ENCODE data around the gene PFAS. TPM values are rescaled to one million over a fixed set of nuclear protein-coding genes. Genes with fewer than 3 reads are reported as not detected.
A peak's percentile ranks its signal among the peaks of the same experiment; 100 is the strongest.

The PFAS gene
- total and polyA plus RNA-seq, 4 experiments from 2014 or later: 8.9 to 29.1 (median 18.9) TPM

- Mint-ChIP-seq H3K27me3 (peaks cover 4 to 13% of the 10 kb centered on the region in 2 donors), H3K4me3 (peak overlapping the region; percentile 12 to 78 (median 50)), H3K27ac (peak overlapping the region; percentile 80 to 100 (median 92)), H3K9me3 (peaks cover 0 to 30% (median 2%) of the 10 kb centered on the region in 8 donors), H3K36me3 (peaks cover 45 to 72% of the 10 kb centered on the region in 2 donors), H3K4me1 (peaks cover 28 to 70% (median 47%) of the 10 kb centered on the region in 4 donors)
- H3K9me3 ChIP-seq (ENCODE audit: control insufficient read depth in 1 of 2, low read length in 2 of 2): no peaks in the 10 kb centered on the region
- CTCF ChIA-PET (ENCODE audit: partially characterized antibody): interaction anchor here (0.8 to 6.6 kb wide), 5 partner anchors 21 to 108 kb away, joined by 3 to 67 read pairs (median 4); partner anchors contain the start of genes CTC1, PFAS and SLC25A35
- intact Hi-C loops (cut with micrococcal nuclease): no loop called here
- peak in 4 of 5 donors; percentile 24 to 48 (median 32) for DNase-seq
- H3K27me3 ChIP-seq (ENCODE audit: insufficient read depth, low read length): no peaks in the 10 kb centered on the region
- H3K4me3 ChIP-seq (ENCODE audit: low read length in 2 of 2): no peak overlapping the region
- peaks cover 38% of the 10 kb centered on the region for H3K4me1 ChIP-seq (ENCODE audit: insufficient read depth, low read length)
- peaks cover 48% of the 10 kb centered on the region for H3K36me3 ChIP-seq (ENCODE audit: insufficient read depth, low read length)
- POLR2A ChIA-PET (ENCODE audit: partially characterized antibody): interaction anchor here (0.5 to 14.6 kb wide), 17 partner anchors 8 to 612 kb away, joined by 3 to 611 read pairs (median 7); partner anchors contain the start of genes ALOXE3, BORCS6, CTC1 and HES7
- peak overlapping the region; percentile 4 for H3K27ac ChIP-seq (ENCODE audit: low read depth, low read length)
Measured at GRCh38 chr17:8226536-8227237, 22.4 kb upstream of the PFAS start.

- Histone ChIP-seq H3K27me3 (ENCODE audit: insufficient read depth, low read length) (no peaks in the 10 kb centered on the region), H3K27ac (ENCODE audit: low read depth, low read length) (no peak overlapping the region), H3K4me1 (ENCODE audit: insufficient read depth, low read length) (peaks cover 38% of the 10 kb centered on the region), H3K4me3 (ENCODE audit: low read length in 2 of 2) (no peak overlapping the region), H3K36me3 (ENCODE audit: insufficient read depth, low read length) (peaks cover 53% of the 10 kb centered on the region), H3K9me3 (ENCODE audit: control insufficient read depth in 1 of 2, low read length in 2 of 2) (no peaks in the 10 kb centered on the region)
- Mint-ChIP-seq H3K4me3 (peak overlapping the region in 7 of 8 donors; percentile 12 to 73 (median 46)), H3K4me1 (peaks cover 28 to 65% (median 43%) of the 10 kb centered on the region in 4 donors), H3K27me3 (peaks cover 4 to 9% of the 10 kb centered on the region in 2 donors), H3K9me3 (peaks cover 0 to 26% (median 2%) of the 10 kb centered on the region in 8 donors), H3K27ac (peak overlapping the region; percentile 80 to 100 (median 92)), H3K36me3 (peaks cover 50 to 71% of the 10 kb centered on the region in 2 donors)
- no peak for DNase-seq
- ChIA-PET CTCF (ENCODE audit: partially characterized antibody) (interaction anchor here (1.7 kb wide), 1 partner anchor 73 kb away, joined by 4 read pairs; no protein-coding TSS in a partner anchor), POLR2A (ENCODE audit: partially characterized antibody) (interaction anchor here (0.6 to 14.6 kb wide), 11 partner anchors 8 to 612 kb away, joined by 3 to 611 read pairs (median 47); partner anchors contain the start of genes ALOXE3, BORCS6, CTC1 and HES7)
- intact Hi-C loops (cut with micrococcal nuclease): no loop called here
Measured at GRCh38 chr17:8227238-8227581, 21.9 kb upstream of the PFAS start.

- H3K27me3 Mint-ChIP-seq: no peaks in the 10 kb centered on the region
- H3K36me3 Mint-ChIP-seq: peaks cover 76 to 87% of the 10 kb centered on the region in 2 donors
- Histone ChIP-seq H3K4me3 (ENCODE audit: low read length in 2 of 2) (no peak overlapping the region), H3K36me3 (ENCODE audit: insufficient read depth, low read length) (peaks cover 97% of the 10 kb centered on the region), H3K27me3 (ENCODE audit: insufficient read depth, low read length) (no peaks in the 10 kb centered on the region), H3K9me3 (ENCODE audit: control insufficient read depth in 1 of 2, low read length in 2 of 2) (no peaks in the 10 kb centered on the region), H3K4me1 (ENCODE audit: insufficient read depth, low read length) (peaks cover 6% of the 10 kb centered on the region), H3K27ac (ENCODE audit: low read depth, low read length) (no peak overlapping the region)
- H3K4me1 Mint-ChIP-seq: peaks cover 14 to 35% (median 21%) of the 10 kb centered on the region in 4 donors
- no peak overlapping the region for H3K4me3 Mint-ChIP-seq
- peak overlapping the region in 4 of 7 donors; percentile 68 to 80 (median 75) for H3K27ac Mint-ChIP-seq
- intact Hi-C loops (cut with micrococcal nuclease): no loop called here
- ChIA-PET POLR2A (ENCODE audit: partially characterized antibody) (interaction anchor here (0.8 to 14.6 kb wide), 3 partner anchors 9 to 63 kb away, joined by 4 to 611 read pairs (median 25); partner anchors contain the start of genes CTC1, PFAS and SLC25A35), CTCF (ENCODE audit: partially characterized antibody) (interaction anchor here (1.1 kb wide), 1 partner anchor 10 kb away, joined by 3 read pairs; no protein-coding TSS in a partner anchor)
- H3K9me3 Mint-ChIP-seq: peaks cover 0 to 9% (median 0%) of the 10 kb centered on the region in 8 donors
- DNase-seq: no peak
Measured at GRCh38 chr17:8231701-8232100, 17.4 kb upstream of the PFAS start.

- CTCF ChIA-PET (ENCODE audit: partially characterized antibody): interaction anchor here (1.3 to 1.4 kb wide), 2 partner anchors 12 to 57 kb away, joined by 3 read pairs; no protein-coding TSS in a partner anchor
- H3K27ac Mint-ChIP-seq: peak overlapping the region in 4 of 7 donors; percentile 6 to 79 (median 53)
- peaks cover 13% of the 10 kb centered on the region for H3K4me1 ChIP-seq (ENCODE audit: insufficient read depth, low read length)
- no peak for DNase-seq
- H3K4me3 ChIP-seq (ENCODE audit: low read length in 2 of 2): no peak overlapping the region
- intact Hi-C loops (cut with micrococcal nuclease): no loop called here
- H3K4me1 Mint-ChIP-seq: peaks cover 19 to 37% (median 28%) of the 10 kb centered on the region in 4 donors
- peaks cover 96% of the 10 kb centered on the region for H3K36me3 ChIP-seq (ENCODE audit: insufficient read depth, low read length)
- H3K27ac ChIP-seq (ENCODE audit: low read depth, low read length): no peak overlapping the region
- peaks cover 78 to 85% of the 10 kb centered on the region in 2 donors for H3K36me3 Mint-ChIP-seq
- H3K9me3 ChIP-seq (ENCODE audit: control insufficient read depth in 1 of 2, low read length in 2 of 2): no peaks in the 10 kb centered on the region
- H3K9me3 Mint-ChIP-seq: no peaks in the 10 kb centered on the region
- no peaks in the 10 kb centered on the region for H3K27me3 Mint-ChIP-seq
- no peak overlapping the region for H3K4me3 Mint-ChIP-seq
- POLR2A ChIA-PET (ENCODE audit: partially characterized antibody): interaction anchor here (0.5 to 5.2 kb wide), 7 partner anchors 9 to 738 kb away, joined by 3 to 46 read pairs (median 4); partner anchors contain the start of genes CTC1, PFAS and RANGRF
- no peaks in the 10 kb centered on the region for H3K27me3 ChIP-seq (ENCODE audit: insufficient read depth, low read length)
Measured at GRCh38 chr17:8234361-8235270, 14.5 kb upstream of the PFAS start.

- H3K27me3 ChIP-seq (ENCODE audit: insufficient read depth, low read length): no peaks in the 10 kb centered on the region
- H3K9me3 ChIP-seq (ENCODE audit: control insufficient read depth in 1 of 2, low read length in 2 of 2): no peaks in the 10 kb centered on the region
- POLR2A ChIA-PET (ENCODE audit: partially characterized antibody): interaction anchor here (0.9 to 5.2 kb wide), 7 partner anchors 8 to 84 kb away, joined by 3 to 46 read pairs (median 4); partner anchors contain the start of genes CTC1, PER1 and RANGRF
- H3K27ac ChIP-seq (ENCODE audit: low read depth, low read length): no peak overlapping the region
- no peak overlapping the region for H3K4me3 ChIP-seq (ENCODE audit: low read length in 2 of 2)
- H3K27ac Mint-ChIP-seq: peak overlapping the region in 3 of 7 donors; percentile 31 to 38 (median 32)
- intact Hi-C loops (cut with micrococcal nuclease): no loop called here
- peaks cover 13% of the 10 kb centered on the region for H3K4me1 ChIP-seq (ENCODE audit: insufficient read depth, low read length)
- CTCF ChIA-PET (ENCODE audit: partially characterized antibody): interaction anchor here (1.4 kb wide), 1 partner anchor 56 kb away, joined by 3 read pairs; no protein-coding TSS in a partner anchor
- peaks cover 96% of the 10 kb centered on the region for H3K36me3 ChIP-seq (ENCODE audit: insufficient read depth, low read length)
- peaks cover 21 to 32% (median 28%) of the 10 kb centered on the region in 4 donors for H3K4me1 Mint-ChIP-seq
- H3K4me3 Mint-ChIP-seq: no peak overlapping the region
- DNase-seq: no peak
- H3K9me3 Mint-ChIP-seq: no peaks in the 10 kb centered on the region
- H3K36me3 Mint-ChIP-seq: peaks cover 75 to 78% of the 10 kb centered on the region in 2 donors
- H3K27me3 Mint-ChIP-seq: no peaks in the 10 kb centered on the region
Measured at GRCh38 chr17:8235676-8236075, 13.4 kb upstream of the PFAS start.

GRCh38 chr17:8237175-8237574 is 11.9 kb upstream of the PFAS start:
- no peak overlapping the region for H3K4me3 ChIP-seq (ENCODE audit: low read length in 2 of 2)
- Mint-ChIP-seq H3K4me1 (peaks cover 21 to 37% (median 28%) of the 10 kb centered on the region in 4 donors), H3K36me3 (peaks cover 61 to 70% of the 10 kb centered on the region in 2 donors), H3K27ac (peak overlapping the region in 2 of 7 donors; percentile 64 to 79), H3K9me3 (no peaks in the 10 kb centered on the region), H3K27me3 (no peaks in the 10 kb centered on the region), H3K4me3 (no peak overlapping the region)
- H3K9me3 ChIP-seq (ENCODE audit: control insufficient read depth in 1 of 2, low read length in 2 of 2): no peaks in the 10 kb centered on the region
- peaks cover 89% of the 10 kb centered on the region for H3K36me3 ChIP-seq (ENCODE audit: insufficient read depth, low read length)
- H3K27me3 ChIP-seq (ENCODE audit: insufficient read depth, low read length): no peaks in the 10 kb centered on the region
- peaks cover 16% of the 10 kb centered on the region for H3K4me1 ChIP-seq (ENCODE audit: insufficient read depth, low read length)
- CTCF ChIA-PET (ENCODE audit: partially characterized antibody): interaction anchor here (0.6 to 2.6 kb wide), 6 partner anchors 15 to 414 kb away, joined by 3 to 13 read pairs (median 4); no protein-coding TSS in a partner anchor
- H3K27ac ChIP-seq (ENCODE audit: low read depth, low read length): no peak overlapping the region
- no peak for DNase-seq
- POLR2A ChIA-PET (ENCODE audit: partially characterized antibody): interaction anchor here (3.1 to 5.2 kb wide), 2 partner anchors 10 to 13 kb away, joined by 46 to 47 read pairs; partner anchors contain the start of gene CTC1
- intact Hi-C loops (cut with micrococcal nuclease): no loop called here

Data from CD4-positive, alpha-beta memory T cell (primary cell).